AG20443 (cell line): ENCODE measurements around the gene SKI.
A peak's percentile ranks its signal among the peaks of the same experiment; 100 is the strongest.
"Not testable (repeated sequence)": the region's sequence is repeated elsewhere in the genome, so short reads cannot be mapped to it uniquely, and the experiment has no call there.

Experiments used
- DNase-seq: peaks from one replicate; pipeline ENCODE4 v3.0.0; 2012; ENCODE audit warnings: low spot score, mixed read lengths

Gene SKI

GRCh38 chr1:2291577-2291976 lies 63.5 kb downstream of the SKI start:
- no peak for DNase-seq

- DNase-seq: no peak
Measured at GRCh38 chr1:2292725-2293450, 64.8 kb downstream of the SKI start.

GRCh38 chr1:2294033-2294724 lies 66.1 kb downstream of the SKI start:
- no peak for DNase-seq

- no peak for DNase-seq
Measured at GRCh38 chr1:2294725-2295078, 66.6 kb downstream of the SKI start.

GRCh38 chr1:2295526-2295925 lies 67.4 kb downstream of the SKI start:
- no peak for DNase-seq

- not testable (repeated sequence) for DNase-seq
Measured at GRCh38 chr1:2296211-2296610, 68.1 kb downstream of the SKI start.

- DNase-seq: no peak
Measured at GRCh38 chr1:2296614-2297013, 68.5 kb downstream of the SKI start.

- no peak for DNase-seq
Measured at GRCh38 chr1:2297246-2298011, 69.3 kb downstream of the SKI start.

GRCh38 chr1:2298685-2299084 lies 70.6 kb downstream of the SKI start:
- no peak for DNase-seq

GRCh38 chr1:2299131-2299627 lies 71.1 kb downstream of the SKI start:
- DNase-seq: no peak

GRCh38 chr1:2300004-2300771 lies 72.1 kb downstream of the SKI start:
- DNase-seq: no peak

- peak; percentile 79 for DNase-seq
Measured at GRCh38 chr1:2300851-2301606, 72.9 kb downstream of the SKI start.

GRCh38 chr1:2301607-2302291 lies 73.6 kb downstream of the SKI start:
- DNase-seq: no peak

- DNase-seq: no peak
Measured at GRCh38 chr1:2302292-2302925, 74.3 kb downstream of the SKI start.

GRCh38 chr1:2303016-2303775 lies 75.1 kb downstream of the SKI start:
- DNase-seq: no peak

- DNase-seq: no peak
Measured at GRCh38 chr1:2303781-2304180, 75.7 kb downstream of the SKI start.

GRCh38 chr1:2304282-2304681 lies 76.2 kb downstream of the SKI start:
- DNase-seq: no peak

GRCh38 chr1:2304921-2305681 lies 77.0 kb downstream of the SKI start:
- no peak for DNase-seq
